ENCODE results near the gene KCNQ1. TPM values are rescaled to one million over a fixed set of nuclear protein-coding genes. Genes with fewer than 3 reads are reported as not detected.

The KCNQ1 gene
- total RNA-seq, 1 experiment from 2014 or later, result 1.0 TPM

GRCh38 chr11:2699531-2700414 lies 255.0 kb downstream of the KCNQ1 start, which contains the start of gene KCNQ1OT1:
Gene KCNQ1OT1, minus strand, starts transcription at chr11:2699994.
- Mint-ChIP-seq H3K9me3 (ENCODE audit: unreplicated experiment) (no peaks in the 10 kb centered on the region), H3K4me3 (ENCODE audit: unreplicated experiment) (peak within 1 kb of the TSS; percentile 84), H3K36me3 (ENCODE audit: insufficient read depth, unreplicated experiment) (peaks cover 43% of the 10 kb centered on the region), H3K27ac (ENCODE audit: unreplicated experiment) (peak within 1 kb of the TSS; percentile 90), H3K27me3 (ENCODE audit: insufficient read depth, unreplicated experiment) (no peaks in the 10 kb centered on the region), H3K4me1 (ENCODE audit: low read depth, unreplicated experiment) (peaks cover 15% of the 10 kb centered on the region)
- Histone ChIP-seq H3K4me1 (peaks cover 30% of the 10 kb centered on the region), H3K36me3 (ENCODE audit: control insufficient read depth, insufficient read depth, low read length) (0 out of 2 replicates have a peak, but pooled peaks cover 1% of the 10 kb centered on the region), H3K4me3 (ENCODE audit: low read depth, low read length) (peak within 1 kb of the TSS; percentile 92), H3K9me3 (no peaks in the 10 kb centered on the region), H3K27me3 (replicated peaks; ENCODE audit: control insufficient read depth, insufficient read depth, low read length) (no peaks in the 10 kb centered on the region)
- intact Hi-C loops (cut with micrococcal nuclease; ENCODE audit: unreplicated experiment), result loop anchor here (2.0 to 5.0 kb wide), 4 partner anchors 25 to 185 kb away; partner anchors contain the start of gene CDKN1C
- no TSS peak for BruUV-seq (replicated peaks)
- ChIA-PET POLR2A (interaction anchor here (0.6 to 1.4 kb wide), 9 partner anchors 9 to 292 kb away, joined by 3 to 11 read pairs (median 4); partner anchors contain the start of genes CDKN1C and NAP1L4), CTCF (interaction anchor here (0.8 to 1.0 kb wide), 2 partner anchors 188 to 192 kb away, joined by 5 to 7 read pairs; no protein-coding TSS in a partner anchor)
- peak; percentile 97 for DNase-seq
- no peak for TF ChIP-seq CTCF (IDR thresholded peaks at IDR 0.05; ENCODE audit: insufficient read depth in 1 of 2, low read depth in 1 of 2, low read length in 1 of 2, severe bottlenecking in 1 of 2, unreplicated experiment in 1 of 2)

GRCh38 chr11:2700415-2701211 lies 255.8 kb downstream of the KCNQ1 start:
- ChIA-PET CTCF (interaction anchor here (0.8 to 1.0 kb wide), 2 partner anchors 187 to 191 kb away, joined by 5 to 7 read pairs; no protein-coding TSS in a partner anchor), POLR2A (interaction anchor here (0.6 to 1.4 kb wide), 9 partner anchors 9 to 291 kb away, joined by 3 to 11 read pairs (median 4); partner anchors contain the start of genes CDKN1C and NAP1L4)
- H3K36me3 Mint-ChIP-seq (ENCODE audit: insufficient read depth, unreplicated experiment), result peaks cover 37% of the 10 kb centered on the region
- H3K4me3 Mint-ChIP-seq (ENCODE audit: unreplicated experiment), result peak overlapping the region; percentile 84
- H3K27me3 Mint-ChIP-seq (ENCODE audit: insufficient read depth, unreplicated experiment), result no peaks in the 10 kb centered on the region
- peak; percentile 85 for DNase-seq
- H3K27ac Mint-ChIP-seq (ENCODE audit: unreplicated experiment), result peak overlapping the region; percentile 84
- peak overlapping the region; percentile 91 for H3K4me3 ChIP-seq (ENCODE audit: low read depth, low read length)
- no peaks in the 10 kb centered on the region for H3K9me3 Mint-ChIP-seq (ENCODE audit: unreplicated experiment)
- H3K27me3 ChIP-seq (replicated peaks; ENCODE audit: control insufficient read depth, insufficient read depth, low read length), result no peaks in the 10 kb centered on the region
- peaks cover 30% of the 10 kb centered on the region for H3K4me1 ChIP-seq
- no peak for TF ChIP-seq CTCF (IDR thresholded peaks at IDR 0.05; ENCODE audit: insufficient read depth in 1 of 2, low read depth in 1 of 2, low read length in 1 of 2, severe bottlenecking in 1 of 2, unreplicated experiment in 1 of 2)
- intact Hi-C loops (cut with micrococcal nuclease; ENCODE audit: unreplicated experiment), result loop anchor here (2.0 kb wide), 1 partner anchor 24 kb away; no protein-coding TSS in a partner anchor
- no peaks in the 10 kb centered on the region for H3K36me3 ChIP-seq (ENCODE audit: control insufficient read depth, insufficient read depth, low read length)
- peaks cover 7% of the 10 kb centered on the region for H3K4me1 Mint-ChIP-seq (ENCODE audit: low read depth, unreplicated experiment)
- BruUV-seq (replicated peaks), result no TSS peak
- no peaks in the 10 kb centered on the region for H3K9me3 ChIP-seq

GRCh38 chr11:2701230-2701629 lies 256.4 kb downstream of the KCNQ1 start:
- no peak for DNase-seq
- no peaks in the 10 kb centered on the region for H3K9me3 Mint-ChIP-seq (ENCODE audit: unreplicated experiment)
- Histone ChIP-seq H3K27me3 (replicated peaks; ENCODE audit: control insufficient read depth, insufficient read depth, low read length) (no peaks in the 10 kb centered on the region), H3K36me3 (ENCODE audit: control insufficient read depth, insufficient read depth, low read length) (no peaks in the 10 kb centered on the region), H3K9me3 (no peaks in the 10 kb centered on the region), H3K4me1 (peaks cover 25% of the 10 kb centered on the region), H3K4me3 (ENCODE audit: low read depth, low read length) (peak overlapping the region; percentile 91)
- peaks cover 7% of the 10 kb centered on the region for H3K4me1 Mint-ChIP-seq (ENCODE audit: low read depth, unreplicated experiment)
- no peaks in the 10 kb centered on the region for H3K27me3 Mint-ChIP-seq (ENCODE audit: insufficient read depth, unreplicated experiment)
- intact Hi-C loops (cut with micrococcal nuclease; ENCODE audit: unreplicated experiment), result loop anchor here (2.0 kb wide), 1 partner anchor 24 kb away; no protein-coding TSS in a partner anchor
- ChIA-PET CTCF (no interaction called here), POLR2A (interaction anchor here (1.0 kb wide), 1 partner anchor 43 kb away, joined by 3 read pairs; no protein-coding TSS in a partner anchor)
- peak overlapping the region; percentile 84 for H3K27ac Mint-ChIP-seq (ENCODE audit: unreplicated experiment)
- TF ChIP-seq CTCF (IDR thresholded peaks at IDR 0.05; ENCODE audit: insufficient read depth in 1 of 2, low read depth in 1 of 2, low read length in 1 of 2, severe bottlenecking in 1 of 2, unreplicated experiment in 1 of 2), result no peak
- H3K36me3 Mint-ChIP-seq (ENCODE audit: insufficient read depth, unreplicated experiment), result peaks cover 33% of the 10 kb centered on the region
- H3K4me3 Mint-ChIP-seq (ENCODE audit: unreplicated experiment), result peak overlapping the region; percentile 84
- BruUV-seq (replicated peaks), result TSS peak; percentile 70

All from Caco-2 (cell line).